Panc1 (cell line): ENCODE measurements around the gene MAP3K4.

Experiments used
- CTCF ChIP-seq: fragments of 450-650 bp; IDR thresholded peaks from 2 replicates; pipeline ENCODE4 v1.5.1; 2017; ENCODE audit warnings: mild to moderate bottlenecking
- POLR2AphosphoS5 ChIP-seq: IDR thresholded peaks from 2 replicates; pipeline ENCODE4 v1.6.1; 2012; ENCODE audit warnings: mild to moderate bottlenecking, low read depth, low read length, moderate library complexity

- TF ChIP-seq CTCF (no peak), POLR2AphosphoS5 (no peak)
These were observed 31.7 kb upstream of the MAP3K4 start for GRCh38 chr6:160959726-160960435.
